ENCODE results near the gene AHCYL2.

AHCYL2 gene

GRCh38 chr7:129387537-129387936, 162.7 kb downstream of the AHCYL2 start:
- H3K4me3 ChIP-seq (ENCODE audit: low read depth, low read length), result no peak overlapping the region
- TF ChIP-seq MAX (IDR thresholded peaks at IDR 0.05; ENCODE audit: low read depth, low read length), result no peak
- TF ChIP-seq MYC (IDR thresholded peaks at IDR 0.05; ENCODE audit: low read depth, low read length), result no peak
- no peak for TF ChIP-seq POLR2A (IDR thresholded peaks at IDR 0.05; ENCODE audit: extremely low read depth, insufficient read length)
- TF ChIP-seq CTCF (IDR thresholded peaks at IDR 0.05; ENCODE audit: low read depth, low read length), result no peak
- DNase-seq (ENCODE audit: low read depth), result no peak

- no peak overlapping the region for H3K4me3 ChIP-seq (ENCODE audit: low read depth, low read length)
- TF ChIP-seq POLR2A (IDR thresholded peaks at IDR 0.05; ENCODE audit: extremely low read depth, insufficient read length), result no peak
- TF ChIP-seq CTCF (IDR thresholded peaks at IDR 0.05; ENCODE audit: low read depth, low read length), result no peak
- no peak for TF ChIP-seq MAX (IDR thresholded peaks at IDR 0.05; ENCODE audit: low read depth, low read length)
- no peak for TF ChIP-seq MYC (IDR thresholded peaks at IDR 0.05; ENCODE audit: low read depth, low read length)
- no peak for DNase-seq (ENCODE audit: low read depth)
Measured at GRCh38 chr7:129388333-129389098, 163.7 kb downstream of the AHCYL2 start.

- DNase-seq (ENCODE audit: low read depth), result no peak
- H3K4me3 ChIP-seq (ENCODE audit: low read depth, low read length), result no peak overlapping the region
- TF ChIP-seq CTCF (IDR thresholded peaks at IDR 0.05; ENCODE audit: low read depth, low read length) (peak; percentile 29), POLR2A (IDR thresholded peaks at IDR 0.05; ENCODE audit: extremely low read depth, insufficient read length) (no peak)
Measured at GRCh38 chr7:129389829-129390228, 165.0 kb downstream of the AHCYL2 start.

- no peak overlapping the region for H3K4me3 ChIP-seq (ENCODE audit: low read depth, low read length)
- TF ChIP-seq MYC (IDR thresholded peaks at IDR 0.05; ENCODE audit: low read depth, low read length), result no peak
- DNase-seq (ENCODE audit: low read depth), result no peak
Measured at GRCh38 chr7:129390314-129390713, 165.5 kb downstream of the AHCYL2 start.

GRCh38 chr7:129391546-129392171, 166.8 kb downstream of the AHCYL2 start:
- no peak overlapping the region for H3K4me3 ChIP-seq (ENCODE audit: low read depth, low read length)
- DNase-seq (ENCODE audit: low read depth), result no peak
- no peak for TF ChIP-seq MAX (IDR thresholded peaks at IDR 0.05; ENCODE audit: low read depth, low read length)
- no peak for TF ChIP-seq POLR2A (IDR thresholded peaks at IDR 0.05; ENCODE audit: extremely low read depth, insufficient read length)
- no peak for TF ChIP-seq MYC (IDR thresholded peaks at IDR 0.05; ENCODE audit: low read depth, low read length)
- no peak for TF ChIP-seq CTCF (IDR thresholded peaks at IDR 0.05; ENCODE audit: low read depth, low read length)

GRCh38 chr7:129393255-129393654, 168.4 kb downstream of the AHCYL2 start:
- no peak for DNase-seq (ENCODE audit: low read depth)
- H3K4me3 ChIP-seq (ENCODE audit: low read depth, low read length), result no peak overlapping the region
- TF ChIP-seq POLR2A (IDR thresholded peaks at IDR 0.05; ENCODE audit: extremely low read depth, insufficient read length), result no peak
- no peak for TF ChIP-seq CTCF (IDR thresholded peaks at IDR 0.05; ENCODE audit: low read depth, low read length)
- no peak for TF ChIP-seq MAX (IDR thresholded peaks at IDR 0.05; ENCODE audit: low read depth, low read length)
- no peak for TF ChIP-seq MYC (IDR thresholded peaks at IDR 0.05; ENCODE audit: low read depth, low read length)

Measured in NB4 (cell line).